ENCODE data around the gene SAMD4B.
"Not testable (repeated sequence)": the region's sequence is repeated elsewhere in the genome, so short reads cannot be mapped to it uniquely, and the experiment has no call there.

The SAMD4B gene

DNA sequence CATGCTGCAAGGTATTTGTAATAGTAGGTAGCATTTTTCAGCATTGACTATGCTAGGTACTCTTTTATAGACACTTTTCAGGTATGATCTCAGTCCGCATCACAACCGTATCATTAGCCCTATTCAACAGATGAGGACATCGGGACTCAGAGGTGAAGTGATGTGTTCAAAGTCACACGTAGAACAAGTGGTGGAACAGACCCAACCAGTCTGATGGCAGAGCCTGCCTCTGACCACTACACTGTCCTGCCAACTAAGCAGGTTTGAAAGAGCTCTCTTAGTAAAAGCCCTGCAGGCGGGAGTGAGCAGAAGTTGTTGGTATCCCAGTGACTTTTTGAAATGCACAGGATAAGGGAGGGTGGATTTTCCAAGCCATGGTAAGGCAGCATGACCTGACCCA, 28.5 kb downstream of the SAMD4B start:
- DNase-seq: no peak

DNA sequence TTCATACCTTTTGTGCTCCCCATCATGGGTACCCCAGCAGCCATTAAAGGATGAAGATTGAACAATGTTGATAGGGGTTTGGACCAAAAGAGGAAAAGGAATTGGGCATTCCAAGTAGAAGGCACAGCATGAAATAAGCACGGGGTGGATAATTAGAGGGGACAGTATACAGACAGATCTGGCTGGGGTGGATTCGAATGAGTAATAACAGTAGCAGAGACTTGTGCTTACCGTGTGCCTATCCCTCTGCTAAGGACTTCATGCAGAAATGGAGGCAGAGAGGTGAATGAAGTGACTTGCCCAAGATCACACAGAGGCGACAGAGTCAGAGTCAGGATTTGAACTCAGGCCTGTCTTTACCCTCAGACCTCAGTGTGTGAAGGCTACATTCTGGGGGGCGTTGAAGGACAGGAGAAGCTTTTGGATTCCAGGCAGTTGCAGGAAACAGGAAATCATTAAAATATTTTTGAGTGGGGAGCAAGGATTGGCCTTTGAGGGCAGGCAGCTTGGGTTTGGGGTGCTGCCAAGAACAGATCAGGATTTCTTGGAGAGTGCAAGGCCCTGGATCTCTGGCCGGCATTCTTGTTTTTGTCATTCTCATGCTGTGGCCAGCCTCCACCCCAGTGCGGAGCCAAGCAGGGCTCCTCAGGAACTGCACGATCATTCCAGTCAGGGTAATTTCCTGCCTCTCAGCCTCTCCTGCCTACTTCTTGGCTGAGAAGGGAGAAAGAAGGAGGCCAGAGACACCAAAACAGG, 30.0 kb downstream of the SAMD4B start:
- DNase-seq: no peak

DNA sequence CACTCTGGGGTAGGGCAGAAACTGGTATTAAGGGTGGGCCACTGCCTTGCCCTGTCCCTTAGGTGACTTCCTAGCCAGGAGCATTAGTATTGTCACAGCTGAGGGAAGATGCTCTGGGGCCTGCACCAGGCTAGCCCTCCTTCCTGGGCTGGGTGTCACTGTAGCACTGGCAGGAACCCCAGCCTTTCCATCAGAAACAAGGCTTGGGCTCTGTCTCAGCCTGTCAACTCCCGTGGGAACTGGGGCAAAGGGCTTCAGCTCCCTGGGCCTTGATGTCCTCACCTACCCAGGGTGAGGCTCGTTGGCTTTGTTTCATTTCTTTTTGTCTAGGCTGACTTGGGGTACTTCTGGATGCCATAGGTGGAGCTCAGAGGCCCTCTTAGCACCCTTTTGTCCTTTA, 30.7 kb downstream of the SAMD4B start:
- DNase-seq: no peak

DNA sequence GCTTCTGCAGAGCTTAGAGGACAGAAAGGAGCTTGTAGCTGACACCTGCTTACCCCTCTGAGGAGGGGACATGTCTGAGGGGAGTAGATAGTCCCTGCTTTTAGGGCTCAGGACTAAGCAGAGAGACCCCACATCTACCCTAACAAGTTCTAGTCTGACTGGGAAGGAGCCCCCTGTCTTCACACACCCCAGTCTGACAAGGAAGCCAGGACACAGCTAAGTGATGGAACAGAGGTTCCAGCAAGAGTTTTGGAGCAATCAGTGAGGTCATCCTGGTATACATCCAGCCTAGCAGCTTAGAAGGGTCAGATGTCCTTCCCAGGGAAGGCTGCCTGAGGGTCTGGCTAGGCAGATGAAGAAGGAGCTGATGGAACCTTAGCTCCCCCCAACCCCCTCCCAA, 33.7 kb downstream of the SAMD4B start:
- no peak for DNase-seq

DNA sequence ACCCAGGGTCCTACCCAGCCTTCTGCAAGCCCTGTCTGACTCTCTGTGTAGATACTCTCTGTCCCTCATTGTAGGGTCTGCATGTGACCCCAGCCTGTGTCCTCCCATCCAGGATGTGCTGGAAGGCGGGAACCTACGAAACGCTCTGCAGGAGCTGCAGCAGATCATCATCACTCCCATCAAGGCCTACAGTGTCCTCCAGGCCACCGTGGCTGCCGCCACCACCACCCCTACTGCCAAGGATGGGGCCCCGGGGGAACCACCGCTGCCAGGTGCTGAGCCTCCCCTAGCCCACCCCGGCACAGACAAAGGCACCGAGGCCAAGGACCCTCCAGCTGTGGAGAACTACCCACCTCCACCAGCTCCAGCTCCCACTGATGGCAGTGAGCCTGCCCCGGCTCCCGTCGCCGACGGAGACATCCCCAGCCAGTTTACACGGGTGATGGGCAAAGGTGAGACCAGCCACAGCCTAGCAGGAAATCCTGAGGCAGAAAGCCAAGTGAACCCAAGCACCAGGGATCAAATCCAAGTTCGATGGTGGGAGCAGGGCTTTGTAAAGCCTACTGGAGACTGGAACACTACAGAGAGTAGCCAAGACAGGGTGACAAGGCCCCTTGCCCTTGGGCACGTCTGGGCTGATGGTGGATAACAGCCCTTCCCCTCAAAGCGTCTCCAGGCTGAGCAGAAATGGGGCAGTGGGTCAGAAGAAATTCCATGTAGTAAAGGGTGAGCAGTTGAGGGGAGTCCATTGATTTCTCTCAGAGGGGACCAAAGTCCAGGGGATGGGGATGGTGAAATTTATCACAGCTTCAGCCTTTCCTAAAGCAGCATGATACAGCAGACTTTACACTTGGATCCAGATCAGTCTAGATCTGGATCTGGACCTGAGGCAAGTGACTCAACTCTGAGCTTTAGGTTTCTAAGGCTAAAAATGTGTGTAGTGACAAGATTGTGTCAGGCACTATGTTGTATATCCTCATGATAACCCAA, 35.4 kb downstream of the SAMD4B start:
- DNase-seq: no peak

DNA sequence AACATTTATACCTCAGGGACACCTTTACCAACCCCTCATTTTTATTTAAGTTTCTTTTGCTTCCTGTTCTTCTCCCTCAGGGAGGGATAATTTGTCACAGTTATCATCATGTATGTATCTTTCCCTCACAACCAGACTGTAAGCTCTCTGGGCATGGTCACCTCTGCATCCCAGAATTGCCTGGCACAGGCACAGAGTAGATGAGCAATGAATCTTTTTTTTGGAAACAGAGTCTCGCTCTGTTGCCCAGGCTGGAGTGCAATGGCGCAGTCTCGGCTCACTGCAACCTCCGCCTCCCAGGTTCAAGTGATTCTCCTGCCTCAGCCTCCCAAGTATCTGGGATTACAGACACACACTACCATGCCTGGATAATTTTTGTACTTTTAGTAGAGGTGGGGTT, 37.1 kb downstream of the SAMD4B start:
- DNase-seq: not testable (repeated sequence)

DNA sequence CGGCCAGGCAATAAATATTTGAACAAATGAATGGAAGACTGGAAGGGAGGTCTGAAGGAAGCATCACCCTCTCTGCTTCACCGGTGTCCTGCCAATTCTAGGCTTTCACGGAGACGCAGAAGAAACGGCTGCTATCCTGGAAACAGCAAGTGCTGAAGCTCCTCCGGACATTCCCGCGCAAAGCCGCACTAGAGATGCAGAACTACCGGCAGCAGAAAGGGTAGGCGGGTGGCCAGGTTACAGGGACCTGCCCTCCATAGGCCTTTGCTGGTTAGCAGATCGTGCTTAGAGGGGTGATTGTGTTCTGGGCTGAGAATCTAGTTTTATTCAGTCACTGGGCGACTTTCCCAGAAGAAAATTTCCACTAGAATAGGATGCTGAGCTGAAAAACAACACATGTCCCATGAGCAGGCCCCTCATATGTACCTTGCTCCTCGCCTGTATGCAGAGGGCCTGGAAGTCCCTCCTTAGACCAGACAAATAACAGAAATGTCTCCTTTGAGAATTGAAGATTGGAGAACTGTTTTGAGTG, 37.7 kb downstream of the SAMD4B start:
- DNase-seq: no peak

DNA sequence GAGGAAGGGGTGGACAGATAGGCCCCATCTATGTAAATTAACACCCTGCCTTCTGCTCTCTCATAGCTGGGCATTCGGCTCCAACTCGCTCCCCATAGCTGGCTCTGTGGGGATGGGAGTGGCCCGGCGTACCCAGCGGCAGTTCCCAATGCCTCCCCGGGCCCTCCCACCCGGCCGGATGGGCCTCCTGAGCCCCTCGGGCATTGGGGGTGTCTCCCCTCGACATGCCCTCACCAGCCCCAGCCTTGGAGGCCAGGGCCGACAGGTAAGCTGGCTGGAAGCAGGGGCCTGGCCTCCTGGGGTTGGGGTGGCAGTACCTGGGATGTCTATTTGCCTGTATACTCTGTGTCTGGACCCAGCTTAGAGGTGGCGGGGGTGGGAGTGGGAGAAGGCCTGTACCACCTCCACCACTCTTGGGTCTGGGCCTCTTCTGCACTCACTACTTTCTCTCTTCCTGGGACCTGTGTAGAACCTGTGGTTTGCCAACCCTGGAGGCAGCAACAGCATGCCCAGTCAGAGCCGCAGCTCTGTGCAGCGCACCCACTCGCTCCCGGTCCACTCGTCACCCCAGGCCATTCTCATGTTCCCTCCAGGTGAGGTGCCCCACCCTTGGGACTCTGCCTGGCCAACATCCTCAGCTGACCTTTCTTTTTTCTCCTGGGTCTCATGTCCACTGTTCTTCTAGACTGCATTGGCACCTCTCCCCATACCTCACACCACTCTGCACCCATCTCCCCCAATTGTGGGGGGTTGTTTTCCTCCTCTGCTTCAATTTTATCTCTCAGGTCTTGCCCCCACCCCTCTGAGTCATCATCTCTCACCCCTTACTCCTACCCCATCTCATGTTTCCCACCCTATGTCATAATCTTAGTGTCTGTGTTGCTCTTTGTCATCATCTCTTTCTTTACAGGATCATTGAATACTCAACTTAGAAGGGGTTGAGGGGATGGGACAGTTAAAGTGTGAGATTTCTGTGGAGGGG, 38.6 kb downstream of the SAMD4B start:
- no peak for DNase-seq

DNA sequence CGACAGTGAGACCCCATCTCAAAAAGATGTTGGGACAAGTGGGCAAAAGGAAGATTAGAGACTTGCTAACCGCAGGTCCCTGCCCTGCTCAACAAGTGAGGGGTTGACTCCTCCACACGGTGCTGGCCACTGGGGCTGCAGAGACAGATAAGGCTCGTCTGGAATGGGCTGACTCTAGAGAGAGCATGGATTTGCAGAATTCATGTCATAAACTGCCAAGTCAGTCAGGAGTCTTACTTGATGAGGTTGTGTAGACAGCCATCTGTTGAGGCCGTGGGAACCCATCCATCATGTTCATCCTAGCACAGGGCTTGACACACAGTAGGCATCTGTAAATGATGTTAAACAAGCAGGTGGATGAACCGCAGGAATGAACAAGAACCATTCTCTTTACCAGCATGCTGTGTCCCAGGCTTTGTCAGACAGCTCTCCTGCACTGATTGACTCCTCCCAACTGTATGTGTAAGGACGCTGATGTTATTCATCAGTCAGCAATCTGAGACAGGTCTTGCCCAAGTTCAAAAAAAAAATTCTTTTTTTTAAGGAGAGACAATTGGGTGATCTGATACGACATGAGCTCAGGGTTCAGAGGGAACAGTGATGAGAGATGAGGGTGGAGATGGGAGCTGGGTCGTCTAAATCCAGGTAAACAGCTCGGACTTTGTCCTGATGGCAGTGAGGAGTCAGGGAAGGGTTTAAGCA, 39.8 kb downstream of the SAMD4B start:
- no peak for DNase-seq

DNA sequence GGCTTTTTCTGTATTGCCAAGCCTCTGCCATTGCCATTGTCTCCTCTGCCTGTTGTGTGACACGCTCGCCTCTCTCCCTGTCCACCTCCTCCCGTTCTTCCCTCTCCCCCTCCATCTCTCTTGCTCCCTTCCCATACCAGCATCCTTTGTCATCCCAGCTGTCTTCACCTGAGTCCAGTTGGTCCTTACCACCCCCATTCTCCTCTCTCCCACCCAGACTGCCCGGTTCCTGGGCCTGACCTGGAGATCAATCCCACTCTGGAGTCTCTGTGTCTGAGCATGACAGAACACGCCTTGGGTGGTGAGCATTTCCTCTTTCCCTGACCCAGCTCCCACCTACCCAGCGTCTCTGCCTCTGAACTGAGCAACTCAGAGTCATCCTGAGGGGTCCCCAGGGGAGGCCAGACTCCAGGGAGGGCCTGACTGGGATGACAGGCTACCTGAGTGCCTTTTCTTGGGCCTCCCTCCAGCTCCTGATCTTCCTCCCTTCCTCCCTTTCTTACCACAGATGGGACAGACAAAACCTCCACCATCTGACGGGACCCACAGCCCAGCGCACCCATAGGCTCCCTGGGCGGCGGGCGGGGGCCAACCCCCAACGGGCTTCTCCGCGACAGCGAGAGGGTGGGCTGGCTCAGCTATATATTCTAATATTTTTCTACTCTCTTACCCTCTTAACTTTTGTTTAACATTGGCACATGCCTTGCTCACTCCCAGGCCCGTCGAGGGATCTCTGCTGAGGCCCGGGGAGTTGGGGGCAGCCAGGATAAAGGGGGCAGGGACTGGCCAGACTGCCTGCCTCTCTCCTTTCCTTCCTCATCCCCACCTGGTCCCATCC, 41.0 kb downstream of the SAMD4B start:
- no peak for DNase-seq

DNA sequence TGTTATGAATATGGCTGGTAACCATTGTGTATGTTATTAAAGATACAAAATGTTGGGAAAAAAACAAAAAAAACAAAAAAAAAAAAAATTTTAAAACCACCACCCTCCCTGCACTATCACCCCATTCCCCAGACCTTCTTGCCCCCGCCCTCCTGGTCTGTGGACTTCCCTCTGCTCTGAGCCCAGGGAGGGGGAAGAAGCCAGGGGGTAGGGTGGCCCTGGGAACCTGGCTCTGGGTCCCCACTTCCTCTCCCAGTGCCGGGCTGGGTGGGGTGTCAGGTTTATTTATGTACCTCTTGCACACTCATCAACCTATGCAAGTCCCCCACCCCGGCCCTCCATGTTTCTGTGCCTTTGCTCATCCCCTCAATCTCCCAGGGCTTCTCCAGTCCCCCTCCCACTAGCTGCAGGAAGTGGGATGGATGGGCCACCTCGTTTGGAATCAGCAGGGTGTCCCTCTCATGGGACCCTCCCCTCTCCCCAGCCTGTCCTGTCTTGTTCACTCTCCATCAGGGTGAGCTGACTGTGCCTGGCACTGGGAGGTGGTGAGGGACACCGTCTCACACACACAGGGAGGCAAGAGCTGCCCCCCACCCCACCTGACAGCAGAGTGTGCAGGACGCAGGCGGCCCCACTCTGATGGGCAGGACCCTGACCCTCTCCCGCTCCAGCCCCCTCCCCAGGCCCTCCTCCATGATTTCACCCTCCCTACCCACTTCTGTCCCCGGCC, 42.8 kb downstream of the SAMD4B start:
- DNase-seq: no peak

DNA sequence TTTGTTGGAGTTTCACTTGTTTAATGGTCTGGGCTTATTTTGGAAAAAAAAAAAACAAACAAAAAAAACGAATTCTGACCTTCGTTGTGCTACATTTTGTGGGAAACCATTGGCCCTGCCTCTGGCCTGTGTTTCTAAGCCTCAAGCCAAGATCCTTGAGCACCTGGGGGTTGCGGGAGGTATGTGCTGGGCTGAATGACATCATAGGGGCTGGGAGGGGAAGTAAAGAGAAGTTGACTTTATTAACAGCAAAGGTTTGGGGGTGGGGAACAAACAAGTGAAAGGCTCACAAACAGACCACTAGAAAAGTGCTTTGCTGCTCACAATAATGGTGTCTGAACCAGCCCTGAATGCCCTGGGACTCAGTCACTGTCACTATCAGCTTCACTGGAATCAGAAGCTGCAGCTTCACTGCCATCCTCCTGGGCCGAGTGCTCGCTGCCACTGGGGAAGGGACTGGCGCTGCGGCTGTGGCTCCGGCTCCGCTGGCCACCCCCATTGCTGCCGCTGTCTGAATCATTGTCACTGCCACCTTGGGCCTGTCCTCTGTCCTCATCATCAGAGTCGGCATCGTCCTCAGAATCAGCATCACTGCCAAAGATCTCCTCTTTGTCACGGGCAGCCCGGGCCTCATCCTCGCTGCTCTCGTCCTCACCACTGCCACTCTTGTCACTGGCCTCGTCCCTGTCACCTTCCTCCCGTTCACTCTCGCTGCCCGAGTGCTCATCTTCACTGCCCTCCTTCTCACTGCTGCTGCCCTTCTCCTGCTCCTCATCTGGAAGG, 43.6 kb downstream of the SAMD4B start:
- DNase-seq: no peak

DNA sequence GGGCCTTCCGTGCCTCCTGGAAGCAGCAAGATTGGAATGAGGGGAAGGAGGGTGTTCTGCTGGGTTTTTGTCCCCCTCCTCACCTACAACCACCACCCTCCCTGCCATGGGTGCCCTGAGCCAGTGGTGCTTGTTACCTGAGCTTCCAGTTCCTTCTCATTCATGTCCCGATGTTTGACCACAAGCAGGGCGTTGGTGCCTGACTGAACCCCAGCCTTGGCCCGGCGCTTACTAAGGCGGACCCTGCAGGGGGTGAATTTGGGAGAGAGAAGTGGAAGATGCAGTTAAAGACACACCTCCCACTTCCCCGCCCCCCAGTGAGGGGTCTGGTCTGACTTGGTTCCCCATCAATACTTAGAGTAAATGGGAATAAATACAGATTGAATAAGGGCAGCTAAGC, 44.3 kb downstream of the SAMD4B start:
- no peak for DNase-seq

DNA sequence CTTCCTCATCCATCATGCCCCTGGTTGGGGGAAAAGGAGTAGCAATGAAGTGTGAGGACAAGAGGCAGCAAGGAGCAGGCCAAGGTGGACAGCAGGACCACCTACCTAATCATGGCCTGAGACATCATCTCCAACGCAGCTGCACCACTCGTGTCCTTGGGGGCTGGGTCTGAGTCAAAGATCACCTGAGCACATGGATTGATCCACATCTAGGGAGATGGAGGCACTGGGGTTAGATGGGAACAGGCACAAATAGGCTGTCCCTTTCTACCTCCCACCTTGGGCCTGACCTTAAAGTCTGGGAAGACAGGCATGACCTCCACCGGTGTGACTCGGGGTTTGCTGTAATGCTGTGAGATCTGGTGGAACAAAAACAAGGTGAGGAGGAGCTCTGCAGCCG, 46.4 kb downstream of the SAMD4B start:
- no peak for DNase-seq

DNA sequence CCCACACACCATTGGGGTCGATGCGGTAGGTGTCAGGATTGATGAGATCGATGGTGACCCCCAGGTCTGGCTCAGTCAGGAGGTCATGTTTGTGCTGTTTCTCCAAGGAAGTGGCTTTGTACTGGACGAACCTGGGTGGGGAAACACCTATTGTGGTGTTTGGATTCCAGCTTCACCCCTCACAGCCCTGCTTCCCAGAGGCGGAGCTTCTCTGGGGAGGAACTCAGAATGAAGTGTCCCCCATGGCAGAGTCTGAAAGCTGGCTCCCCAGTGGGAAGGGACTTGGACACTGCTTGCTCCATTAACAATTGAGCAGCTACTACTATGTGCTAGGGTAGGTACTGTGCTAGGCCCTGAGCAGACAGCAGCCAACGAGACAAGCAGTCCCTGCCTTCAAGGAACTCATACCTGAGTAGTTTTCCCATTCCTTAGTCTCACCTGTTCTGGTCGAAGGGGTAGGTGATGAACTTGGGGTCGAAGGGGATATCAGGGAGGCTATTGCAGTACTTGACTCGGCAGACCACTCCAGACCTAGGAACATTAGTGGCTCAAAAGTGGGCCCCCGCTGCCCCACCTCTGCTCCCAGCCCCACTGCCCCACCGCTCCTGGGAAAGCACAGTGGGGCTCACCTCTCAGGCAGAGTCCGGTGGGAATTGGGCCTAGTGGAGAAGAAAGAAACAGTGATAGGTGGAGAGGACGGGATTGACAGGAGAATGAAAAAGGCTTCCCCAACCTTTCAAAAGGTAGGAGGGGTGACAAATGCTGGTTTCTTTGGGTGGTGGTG, 47.6 kb downstream of the SAMD4B start:
- DNase-seq: no peak

DNA sequence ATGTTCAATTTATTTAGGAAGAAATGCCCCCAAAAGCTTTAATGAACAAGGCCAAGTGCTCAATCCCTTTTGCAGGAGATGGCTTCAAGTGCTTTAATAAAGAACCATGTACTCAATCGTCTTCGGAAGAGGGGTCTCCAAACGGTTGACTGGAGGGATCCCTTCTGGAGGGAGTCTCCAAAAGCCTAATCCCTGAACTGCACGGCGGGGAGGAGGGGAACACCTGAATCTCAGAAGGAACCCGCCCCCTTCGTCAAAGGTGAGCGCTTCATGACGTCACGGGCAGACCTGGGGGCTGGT, 48.2 kb downstream of the SAMD4B start:
- DNase-seq: no peak

DNA sequence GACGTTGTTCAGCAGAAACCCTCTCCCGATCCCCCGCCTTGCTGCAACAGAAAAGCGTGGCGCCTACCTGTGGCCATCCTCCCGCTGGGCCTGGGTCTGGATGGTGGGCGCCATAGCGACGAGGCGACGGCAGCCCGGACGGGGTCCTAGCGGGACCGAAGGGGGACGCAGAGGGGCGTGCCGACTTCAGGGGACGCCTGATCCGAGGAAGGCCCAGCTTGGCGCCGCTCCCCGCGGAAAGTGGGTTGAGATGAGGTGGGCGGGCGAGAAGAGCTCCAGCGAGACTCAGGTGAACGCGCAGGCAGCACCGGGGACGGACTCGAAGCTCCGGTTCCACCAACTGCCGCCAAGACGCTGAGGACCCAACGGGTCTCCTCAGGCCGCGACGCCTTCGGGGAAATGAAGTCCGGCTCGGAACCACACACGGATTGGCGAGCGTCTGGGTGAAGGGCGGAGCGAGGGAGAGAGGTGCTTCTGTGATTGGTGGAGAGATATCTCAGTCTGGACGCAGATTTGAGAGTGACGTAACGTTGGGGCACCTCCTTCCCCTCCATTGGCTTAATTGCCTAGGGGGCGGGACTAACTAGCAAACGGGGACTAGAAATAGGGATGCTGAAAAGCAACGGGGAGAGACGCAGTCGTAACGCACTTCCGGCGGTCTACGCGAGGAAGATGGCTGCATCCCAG, 48.7 kb downstream of the SAMD4B start, which contains the start of the genes MED29 and PAF1:
MED29 (plus strand) TSS at position 628 of the 687 bp plus-strand sequence; CDS start at position 673, 45 bp downstream.
PAF1 (minus strand) TSS at position 356 of the 687 bp plus-strand sequence; CDS start at position 114, 242 bp downstream.
- DNase-seq: peak; percentile 99
